NCI-H187 treated with DMSO at 0.1 percent for 48 hours (cell line): ENCODE results near the gene CPEB1.
"Not testable (repeated sequence)": the region's sequence is repeated elsewhere in the genome, so short reads cannot be mapped to it uniquely, and the experiment has no call there.

Experiments used
- DNase-seq: peaks from one replicate; lab custom pipeline; 2025; lab: John Stamatoyannopoulos, UW

CPEB1 gene

GRCh38 chr15:82513587-82513986 lies 133.6 kb downstream of the CPEB1 start:
- DNase-seq: not testable (repeated sequence)

- not testable (repeated sequence) for DNase-seq
Observed at GRCh38 chr15:82507693-82508092, 139.5 kb downstream of the CPEB1 start.

GRCh38 chr15:82507087-82507486 lies 140.1 kb downstream of the CPEB1 start:
- DNase-seq: not testable (repeated sequence)

GRCh38 chr15:82505842-82506241 lies 141.3 kb downstream of the CPEB1 start:
- not testable (repeated sequence) for DNase-seq

GRCh38 chr15:82504074-82504473 lies 143.1 kb downstream of the CPEB1 start:
- not testable (repeated sequence) for DNase-seq

- not testable (repeated sequence) for DNase-seq
Observed at GRCh38 chr15:82502700-82503339, 144.3 kb downstream of the CPEB1 start.

GRCh38 chr15:82500772-82501171 lies 146.4 kb downstream of the CPEB1 start:
- not testable (repeated sequence) for DNase-seq

GRCh38 chr15:82497978-82498377 lies 149.2 kb downstream of the CPEB1 start:
- not testable (repeated sequence) for DNase-seq
